HT1080 (cell line): ENCODE measurements around the gene SLC16A5. TPM values are rescaled to one million over a fixed set of nuclear protein-coding genes. Genes with fewer than 3 reads are reported as not detected.

ENCODE experiments used
- small RNA-seq: library from RNA; depleted of rRNA; stranded (forward); fragments of <200 nt; gene quantifications from one replicate; pipeline ENCODE3, GENCODE V24; 2014
- total RNA-seq: library from RNA; depleted of rRNA; stranded (reverse); fragments of >200 nt; shearing (Covaris generic); gene quantifications from 2 replicates; pipeline ENCODE4 v1.2.3, GENCODE V29; 2014; rRNA removed

Gene SLC16A5
- total RNA-seq, 1 experiment from 2014 or later = not detected

Small RNA genes lying within 50 kb of the gene (small RNA-seq; reads per million reads assigned to genes)
- not detected for gene AC111186.1
- not detected for gene RF00019
- not detected for gene RN7SL573P

Other genes with a start within 250 kb of the SLC16A5 start
- 0.07 and 0.10 TPM in 2 replicates for gene GRIN2C, start 228.1 kb upstream of the SLC16A5 start, total RNA-seq
- 46.9 and 48.7 TPM in 2 replicates for gene FDXR, start 215.0 kb upstream of the SLC16A5 start, total RNA-seq
- gene FADS6, start 194.3 kb upstream of the SLC16A5 start, total RNA-seq = not detected in 2 replicates
- gene USH1G, start 164.7 kb upstream of the SLC16A5 start, total RNA-seq = not detected in 2 replicates
- not detected in 2 replicates for gene OTOP2, start 163.7 kb upstream of the SLC16A5 start, total RNA-seq
- not detected in 2 replicates for gene OTOP3, start 152.1 kb upstream of the SLC16A5 start, total RNA-seq
- gene HID1, start 115.2 kb upstream of the SLC16A5 start, total RNA-seq = 0.13 and 1.8 TPM in 2 replicates
- gene CDR2L, start 100.3 kb upstream of the SLC16A5 start, total RNA-seq = 3.6 and 3.8 TPM in 2 replicates
- 110 and 114 TPM in 2 replicates for gene MRPL58, start 75.3 kb upstream of the SLC16A5 start, total RNA-seq
- gene ATP5PD, start 41.0 kb upstream of the SLC16A5 start, total RNA-seq = 259 and 270 TPM in 2 replicates
- 17.2 and 18.6 TPM in 2 replicates for gene KCTD2, start 40.7 kb upstream of the SLC16A5 start, total RNA-seq
- 8.0 and 8.2 TPM in 2 replicates for gene ARMC7, start 22.0 kb downstream of the SLC16A5 start, total RNA-seq
- 150 and 161 TPM in 2 replicates for gene NT5C, start 43.8 kb downstream of the SLC16A5 start, total RNA-seq
- gene JPT1, start 66.6 kb downstream of the SLC16A5 start, total RNA-seq = 260 and 308 TPM in 2 replicates
- 314 and 319 TPM in 2 replicates for gene SUMO2, start 95.0 kb downstream of the SLC16A5 start, total RNA-seq
- gene NUP85, start 117.7 kb downstream of the SLC16A5 start, total RNA-seq = 45.1 and 45.6 TPM in 2 replicates
- gene GGA3, start 173.7 kb downstream of the SLC16A5 start, total RNA-seq = 14.9 and 15.4 TPM in 2 replicates
- gene MRPS7, start 173.9 kb downstream of the SLC16A5 start, total RNA-seq = 123 and 139 TPM in 2 replicates
- gene MIF4GD, start 183.3 kb downstream of the SLC16A5 start, total RNA-seq = 13.1 and 20.7 TPM in 2 replicates
- gene SLC25A19, start 201.5 kb downstream of the SLC16A5 start, total RNA-seq = 31.1 and 32.0 TPM in 2 replicates